Upper lobe of left lung (tissue), 4 donors: ENCODE data around the gene TTC7B.

Experiments used
- CTCF ChIP-seq, 6 experiments: fragments of 450-650 bp in 4 of 6; fragments of 200-600 bp in 2 of 6; sonication (generic) in 2 of 6; IDR thresholded peaks; one replicate each; pipeline ENCODE4 v1.5.1; 2016 to 2019; ENCODE audit warnings: antibody characterized with exemption in 6 of 6
- EP300 ChIP-seq, 4 donors: sonication (generic); formaldehyde crosslinking; IDR thresholded peaks; one replicate each; pipeline ENCODE4 v1.5.1; 2017; ENCODE audit warnings: antibody characterized with exemption in 4 of 4, control low read depth in 2 of 4
- POLR2A ChIP-seq, 4 donors: fragments of 450-650 bp; IDR thresholded peaks; one replicate each; pipeline ENCODE4 v1.5.1; 2016 to 2017; ENCODE audit warnings: antibody characterized with exemption in 4 of 4, mild to moderate bottlenecking in 2 of 4
- POLR2AphosphoS5 ChIP-seq, 2 donors: sonication (generic); formaldehyde crosslinking; IDR thresholded peaks; one replicate each; pipeline ENCODE4 v1.5.1; 2017; ENCODE audit warnings: antibody characterized with exemption in 2 of 2

- TF ChIP-seq CTCF (IDR thresholded peaks at IDR 0.05) (no peak), POLR2A (IDR thresholded peaks at IDR 0.05) (no peak), POLR2AphosphoS5 (IDR thresholded peaks at IDR 0.05) (no peak), EP300 (IDR thresholded peaks at IDR 0.05) (no peak)
Observed at GRCh38 chr14:90616313-90616712, 199.9 kb downstream of the TTC7B start.
